ENCODE results near the gene KCND3.
"Not testable (repeated sequence)": the region's sequence is repeated elsewhere in the genome, so short reads cannot be mapped to it uniquely, and the experiment has no call there.

KCND3 gene

GRCh38 chr1:111743679-111744101, 245.8 kb downstream of the KCND3 start:
- DNase-seq (ENCODE audit: low read depth in 2 of 2), result no peak

- no peak for DNase-seq (ENCODE audit: low read depth in 2 of 2)
These were observed 246.4 kb downstream of the KCND3 start for GRCh38 chr1:111742938-111743549.

- DNase-seq (ENCODE audit: low read depth in 2 of 2), result not testable (repeated sequence)
These were observed 247.2 kb downstream of the KCND3 start for GRCh38 chr1:111742292-111742691.

- no peak for DNase-seq (ENCODE audit: low read depth in 2 of 2)
These were observed 249.3 kb downstream of the KCND3 start for GRCh38 chr1:111739925-111740765.

- peak in 1 of 2 donors; percentile 56 for DNase-seq (ENCODE audit: low read depth in 2 of 2)
These were observed 250.1 kb downstream of the KCND3 start, which contains the start of gene INKA2 for GRCh38 chr1:111739194-111739924. TSS of gene INKA2 (minus strand) at chr1:111739395. CDS start at chr1:111739242, 153 bp downstream.

- DNase-seq (ENCODE audit: low read depth in 2 of 2), result peak in 1 of 2 donors; percentile 21
These were observed 250.9 kb downstream of the KCND3 start for GRCh38 chr1:111738436-111739193.

GRCh38 chr1:111738133-111738435, 251.4 kb downstream of the KCND3 start:
- DNase-seq (ENCODE audit: low read depth in 2 of 2), result no peak

- no peak for DNase-seq (ENCODE audit: low read depth in 2 of 2)
These were observed 252.0 kb downstream of the KCND3 start for GRCh38 chr1:111737216-111738132.

- DNase-seq (ENCODE audit: low read depth in 2 of 2), result no peak
These were observed 252.8 kb downstream of the KCND3 start for GRCh38 chr1:111736548-111737215.

GRCh38 chr1:111735858-111736544, 253.5 kb downstream of the KCND3 start:
- no peak for DNase-seq (ENCODE audit: low read depth in 2 of 2)

- DNase-seq (ENCODE audit: low read depth in 2 of 2), result no peak
These were observed 254.1 kb downstream of the KCND3 start for GRCh38 chr1:111735321-111735720.

- no peak for DNase-seq (ENCODE audit: low read depth in 2 of 2)
These were observed 254.6 kb downstream of the KCND3 start for GRCh38 chr1:111734856-111735255.

GRCh38 chr1:111734426-111734825, 255.0 kb downstream of the KCND3 start:
- DNase-seq (ENCODE audit: low read depth in 2 of 2), result no peak

- DNase-seq (ENCODE audit: low read depth in 2 of 2), result no peak
These were observed 255.5 kb downstream of the KCND3 start for GRCh38 chr1:111733992-111734341.

GRCh38 chr1:111733183-111733991, 256.1 kb downstream of the KCND3 start:
- no peak for DNase-seq (ENCODE audit: low read depth in 2 of 2)

- DNase-seq (ENCODE audit: low read depth in 2 of 2), result no peak
These were observed 256.8 kb downstream of the KCND3 start for GRCh38 chr1:111732718-111733117.

- no peak for DNase-seq (ENCODE audit: low read depth in 2 of 2)
These were observed 257.5 kb downstream of the KCND3 start for GRCh38 chr1:111731956-111732355.

GRCh38 chr1:111730706-111731105, 258.8 kb downstream of the KCND3 start:
- no peak for DNase-seq (ENCODE audit: low read depth in 2 of 2)
